ENCODE data around the gene MYO16.

- TF ChIP-seq GATA2 (IDR thresholded peaks at IDR 0.05; ENCODE audit: low read depth, low read length) = no peak
- no peak for TF ChIP-seq GATA3 (IDR thresholded peaks at IDR 0.05; ENCODE audit: low read depth, low read length)
These were observed 122.9 kb downstream of the MYO16 start for GRCh38 chr13:108752276-108752675.
